A204.1 (cell line): ENCODE results near the gene DCDC2C.
"Not testable (repeated sequence)": the region's sequence is repeated elsewhere in the genome, so short reads cannot be mapped to it uniquely, and the experiment has no call there.

Experiments
- FAIRE-seq: peaks from 2 replicates; lab custom pipeline; 2012; peaks lifted over from hg19 to GRCh38; lab: Jason Lieb, UNC

Gene DCDC2C

GRCh38 chr2:3774336-3774735 lies 71.0 kb downstream of the DCDC2C start:
- no peak for FAIRE-seq

- FAIRE-seq = no peak
Observed at GRCh38 chr2:3776311-3776710, 72.9 kb downstream of the DCDC2C start.

DNA sequence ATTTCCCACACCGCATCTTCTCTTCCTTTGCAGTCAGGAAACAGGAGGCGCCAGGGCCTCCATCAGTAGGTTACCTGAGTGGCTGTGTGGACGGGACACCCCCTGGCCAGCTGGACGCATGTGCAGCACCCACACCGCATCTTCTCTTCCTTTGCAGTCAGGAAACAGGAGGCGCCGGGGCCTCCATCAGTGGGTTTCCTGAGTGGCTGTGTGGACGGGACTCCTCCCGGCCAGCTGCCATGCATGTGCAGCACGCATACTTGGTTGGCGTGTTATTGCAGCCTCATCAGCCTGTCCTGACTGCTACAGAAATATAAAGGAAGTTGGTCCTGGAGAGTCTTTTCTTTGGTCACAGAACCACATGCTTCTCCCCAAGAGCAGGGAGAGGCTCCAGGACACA lies 74.6 kb downstream of the DCDC2C start:
- FAIRE-seq = no peak

DNA sequence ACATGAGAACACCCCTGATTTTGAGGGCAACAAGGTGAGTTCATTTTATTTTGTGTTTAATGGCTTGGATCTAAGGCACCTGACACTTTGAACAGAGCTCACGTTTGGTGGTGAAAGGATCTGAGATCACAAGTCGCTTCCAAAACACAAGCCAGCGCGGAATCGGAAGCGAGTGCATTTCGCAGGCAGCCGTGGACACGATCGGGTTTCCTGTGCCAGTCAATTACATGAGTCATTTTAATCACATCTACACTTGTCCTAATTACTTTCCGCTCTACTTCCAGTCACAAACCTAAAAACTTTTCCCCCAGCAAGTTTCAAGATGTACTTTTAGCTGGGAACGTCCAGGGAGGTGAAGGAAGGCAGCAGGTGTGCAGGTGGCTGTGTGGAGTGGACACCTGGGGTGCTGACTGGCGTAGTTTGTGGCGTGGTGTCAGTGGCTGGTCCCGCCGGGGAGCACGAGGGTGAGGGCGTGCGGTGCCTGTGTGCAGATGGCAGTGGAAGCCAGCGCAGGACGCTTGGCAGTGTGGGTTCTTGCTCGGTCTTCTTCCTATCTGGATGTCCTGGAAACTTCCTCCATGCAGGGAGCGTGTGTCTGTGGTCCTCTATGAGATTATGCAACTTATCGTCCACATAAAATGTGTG lies 75.6 kb downstream of the DCDC2C start:
- FAIRE-seq = no peak

DNA sequence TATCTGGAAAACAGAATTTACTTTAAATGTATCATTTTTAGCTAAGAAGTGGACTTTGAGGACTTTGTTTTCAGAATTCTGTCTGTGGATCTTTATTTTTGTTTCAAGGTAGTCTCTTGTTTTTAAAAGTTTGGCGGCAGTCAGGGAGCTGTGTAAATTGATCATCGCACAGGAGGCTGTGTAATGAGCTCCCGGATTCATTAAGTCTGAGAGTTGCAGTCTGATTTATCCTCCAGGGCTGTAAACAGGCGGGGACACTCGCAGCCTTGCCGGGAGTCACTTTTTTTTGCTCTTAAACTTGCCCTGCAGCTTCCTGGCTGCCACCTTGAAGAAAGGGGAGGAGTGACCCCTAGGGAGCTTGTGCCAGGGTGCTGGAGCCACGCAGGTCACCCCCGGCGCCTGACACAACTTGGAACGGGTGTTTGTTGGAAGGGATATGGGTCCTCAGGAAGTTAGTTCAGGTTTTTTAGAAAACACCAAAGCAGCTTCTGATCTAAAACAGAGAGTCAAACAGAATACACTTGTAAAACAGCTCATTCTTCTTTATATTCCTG lies 76.2 kb downstream of the DCDC2C start:
- FAIRE-seq = no peak

GRCh38 chr2:3780477-3781402 lies 77.4 kb downstream of the DCDC2C start:
- no peak for FAIRE-seq

GRCh38 chr2:3784731-3785130 lies 81.4 kb downstream of the DCDC2C start:
- no peak for FAIRE-seq

DNA sequence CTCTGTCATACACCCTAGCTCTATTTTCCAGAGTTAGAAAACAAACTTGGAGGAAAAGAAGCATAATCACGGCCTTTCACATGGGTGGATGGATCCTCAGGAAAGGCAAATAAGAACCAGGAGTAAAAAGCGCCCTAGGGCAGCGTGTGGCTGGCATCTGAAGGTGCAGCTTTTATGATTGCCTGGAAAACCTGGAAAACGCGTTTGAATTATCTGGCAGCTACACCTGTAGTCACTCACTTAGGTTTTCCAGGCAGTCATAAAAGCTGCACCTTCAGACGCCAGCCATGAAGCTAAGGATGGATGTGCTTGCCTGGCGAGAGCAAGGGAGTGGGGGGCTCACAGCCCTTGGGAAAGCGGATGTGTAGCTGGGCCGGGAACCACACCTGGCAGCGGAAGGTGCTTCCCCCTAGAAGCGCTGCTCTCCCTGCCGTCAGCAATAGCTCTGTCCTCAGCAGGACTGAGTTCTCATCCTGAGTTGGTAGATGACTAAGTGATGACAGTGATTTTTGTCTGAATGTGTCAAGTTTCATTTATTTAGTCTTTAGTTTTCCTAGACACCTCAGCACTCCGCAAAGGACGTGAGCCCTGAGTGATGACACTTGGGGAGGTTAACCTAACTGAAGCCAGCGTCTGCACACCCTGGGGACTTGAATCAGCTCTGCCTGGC lies 82.0 kb downstream of the DCDC2C start:
- no peak for FAIRE-seq

- FAIRE-seq = no peak
Observed at GRCh38 chr2:3785890-3786273, 82.5 kb downstream of the DCDC2C start.

DNA sequence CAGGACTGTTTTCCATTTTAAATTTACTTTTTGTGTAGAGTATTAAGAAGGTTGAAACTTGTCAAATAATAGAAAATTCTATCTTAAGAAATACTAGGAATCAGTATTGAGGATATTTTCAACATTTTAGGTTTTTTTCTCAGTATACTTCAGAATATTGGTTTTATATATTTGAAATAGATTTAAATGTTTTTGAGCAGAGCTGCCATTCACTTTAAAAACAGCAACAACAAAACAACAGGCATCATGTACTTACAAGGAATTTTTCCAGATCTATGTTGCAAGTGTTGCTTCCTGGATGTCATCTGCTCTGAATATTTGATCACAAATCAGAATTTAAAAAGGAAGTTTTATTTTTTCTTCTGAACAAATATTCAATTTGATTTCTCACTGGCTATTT lies 84.4 kb downstream of the DCDC2C start:
- no peak for FAIRE-seq

GRCh38 chr2:3789256-3789655 lies 85.9 kb downstream of the DCDC2C start:
- FAIRE-seq = no peak

GRCh38 chr2:3793249-3793648 lies 89.9 kb downstream of the DCDC2C start:
- FAIRE-seq = no peak

GRCh38 chr2:3801506-3801905 lies 98.1 kb downstream of the DCDC2C start:
- no peak for FAIRE-seq

DNA sequence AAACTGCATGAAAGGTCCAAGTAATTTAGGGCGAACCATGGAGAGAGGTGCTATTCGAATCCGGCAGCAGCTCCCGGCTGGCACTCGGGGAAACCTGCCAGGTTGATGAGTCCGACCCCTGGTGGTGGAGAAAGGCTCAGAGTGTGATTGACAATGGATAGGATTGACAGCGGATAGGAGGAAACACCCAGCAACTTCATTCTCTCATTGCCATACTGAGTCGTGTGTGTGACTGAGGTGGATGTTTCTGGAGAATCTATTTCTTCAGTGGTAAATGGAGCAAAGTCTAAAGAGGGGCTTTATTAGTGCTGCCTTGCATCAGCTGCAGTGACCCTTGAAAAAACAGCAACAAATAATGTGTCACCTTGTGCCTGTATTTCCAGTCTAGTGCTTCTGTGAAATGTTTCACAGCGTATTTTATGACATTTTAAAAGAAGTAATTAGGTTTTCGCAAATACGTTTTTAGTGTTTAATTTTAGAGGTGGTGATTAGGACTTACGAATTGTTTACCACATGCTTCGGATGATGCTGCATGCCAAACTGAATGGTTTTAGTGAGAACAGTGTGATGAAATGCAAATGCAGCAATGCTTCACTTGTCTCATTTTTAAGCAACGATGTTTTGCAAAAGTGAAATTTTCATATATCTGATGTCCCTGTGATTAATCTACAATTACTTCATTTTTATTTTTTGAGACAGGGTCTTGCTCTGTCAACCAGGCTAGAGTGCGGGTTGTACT lies 102.0 kb downstream of the DCDC2C start:
- no peak for FAIRE-seq

DNA sequence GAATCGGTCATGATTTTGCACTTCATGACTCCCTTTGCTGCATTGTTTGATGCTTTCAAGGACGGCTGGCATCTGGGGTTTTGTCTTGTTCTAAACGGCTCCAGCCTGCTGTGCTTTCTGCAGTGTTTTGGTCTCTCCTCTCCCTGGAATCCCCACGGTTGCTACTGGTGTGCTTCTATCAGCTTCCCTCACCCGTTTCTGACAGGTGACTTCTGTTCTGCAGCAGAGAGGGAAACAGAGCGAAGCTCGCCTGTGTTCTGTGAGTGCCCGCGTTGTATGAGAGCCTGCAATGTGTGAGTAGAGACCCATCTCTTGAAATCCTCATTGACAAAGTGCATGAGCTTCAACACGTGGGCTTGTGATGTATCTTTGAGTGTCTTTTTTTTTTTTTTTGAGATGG lies 102.8 kb downstream of the DCDC2C start:
- FAIRE-seq = no peak

- no peak for FAIRE-seq
Observed at GRCh38 chr2:3806730-3807129, 103.4 kb downstream of the DCDC2C start.

DNA sequence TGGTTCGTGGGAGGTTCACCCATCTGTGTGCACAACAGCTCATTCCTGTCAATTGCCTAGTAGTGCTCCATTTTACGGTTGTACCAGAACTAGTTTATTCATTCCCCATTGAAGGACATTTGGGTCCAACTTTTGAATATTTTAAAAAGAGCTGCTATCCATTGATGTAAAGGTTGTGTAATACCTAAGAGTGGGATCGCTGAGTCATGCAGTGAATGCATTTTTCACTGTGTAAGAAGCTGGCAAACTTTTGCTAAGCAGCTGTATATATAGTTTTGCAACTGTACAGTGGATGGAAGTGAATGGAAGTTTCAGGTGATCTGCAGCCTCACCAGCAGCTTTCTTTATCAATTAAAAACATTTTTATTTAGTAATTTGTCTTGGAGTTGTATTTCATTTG lies 104.5 kb downstream of the DCDC2C start:
- no peak for FAIRE-seq

GRCh38 chr2:3814706-3815245 lies 111.4 kb downstream of the DCDC2C start:
- FAIRE-seq = no peak

- not testable (repeated sequence) for FAIRE-seq
Observed at GRCh38 chr2:3817144-3817543, 113.8 kb downstream of the DCDC2C start.

GRCh38 chr2:3823748-3824147 lies 120.4 kb downstream of the DCDC2C start:
- no peak for FAIRE-seq

- FAIRE-seq = no peak
Observed at GRCh38 chr2:3827673-3828575, 124.5 kb downstream of the DCDC2C start.
